NOMO-1 treated with dmso at 0.1 percent for 144 hours (cell line): ENCODE measurements around the gene UGT2B11.
"Not testable (repeated sequence)": the region's sequence is repeated elsewhere in the genome, so short reads cannot be mapped to it uniquely, and the experiment has no call there.

ENCODE experiments used
- DNase-seq: peaks from one replicate; lab custom pipeline; 2025; ENCODE audit not compliant: unreplicated experiment; lab: John Stamatoyannopoulos, UW

Gene UGT2B11

DNA sequence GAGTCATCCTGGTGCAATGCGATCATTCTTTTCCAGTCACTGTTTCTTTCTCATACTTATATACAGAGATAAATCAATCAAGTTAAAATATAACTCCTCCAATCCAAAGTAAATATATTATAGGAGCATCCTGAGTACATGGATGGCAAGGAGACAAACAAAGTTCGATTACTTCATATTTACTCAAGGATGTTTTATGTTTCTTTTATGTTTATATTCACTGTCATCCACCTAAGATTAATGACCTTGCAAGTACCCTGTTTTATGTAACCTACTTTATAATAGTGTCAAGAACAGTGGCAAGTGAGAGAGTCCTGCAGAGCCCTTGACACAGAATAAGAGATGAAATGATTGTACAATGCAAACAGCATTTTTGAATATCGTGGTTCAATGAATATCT is at the start of gene UGT2B11:
TSS of gene UGT2B11 (minus strand) at position 33 of the 400 bp plus-strand sequence. CDS start at position 7, 26 bp downstream.
- DNase-seq = no peak

DNA sequence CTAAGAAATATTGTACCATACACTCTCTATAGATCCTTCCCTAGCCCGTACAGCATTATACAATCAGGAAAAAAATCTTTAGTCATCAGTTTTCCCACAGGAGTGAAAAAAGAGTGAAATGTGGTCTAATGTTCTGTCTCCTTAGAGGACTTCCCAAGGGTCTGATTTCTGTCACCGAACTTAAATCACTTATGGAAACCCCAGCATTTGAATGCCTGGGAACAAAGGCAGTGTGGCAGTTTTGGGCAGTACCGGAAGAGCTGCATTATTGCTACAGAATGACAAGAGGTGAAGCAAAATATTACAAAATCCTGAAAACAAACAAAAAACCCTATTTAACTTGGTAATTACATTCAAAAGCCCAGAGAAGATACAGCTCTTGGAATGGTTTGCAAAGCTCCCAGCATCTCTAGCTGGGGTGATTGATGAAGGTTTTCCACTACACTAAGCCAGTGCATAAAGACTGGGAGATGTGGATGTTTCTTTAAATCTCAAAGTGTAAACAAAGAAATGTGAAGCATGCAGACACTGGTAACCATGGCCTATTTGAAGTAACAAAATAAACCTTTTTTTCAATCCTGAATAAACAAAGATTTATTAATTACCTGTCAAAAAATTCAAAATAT is 38.7 kb upstream of the UGT2B11 start:
- not testable (repeated sequence) for DNase-seq

DNA sequence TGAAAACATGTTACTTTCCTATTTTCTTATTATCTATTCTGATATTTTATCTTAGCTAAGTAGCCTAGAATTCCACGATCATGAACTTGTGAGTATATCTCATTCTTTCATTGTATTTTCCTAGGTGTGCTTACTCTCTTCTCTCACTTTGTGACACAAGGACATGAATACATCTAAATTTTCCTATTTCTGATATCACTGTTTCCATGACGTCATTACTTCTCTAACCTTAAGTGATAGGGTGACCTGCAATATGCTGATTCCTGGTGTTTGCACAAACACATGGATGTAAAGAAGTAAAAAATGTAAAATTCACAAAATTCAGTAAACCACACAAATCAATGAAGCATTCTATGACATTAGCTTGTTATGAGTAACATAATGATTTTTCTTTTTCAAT is 36.3 kb upstream of the UGT2B11 start:
- DNase-seq = not testable (repeated sequence)

DNA sequence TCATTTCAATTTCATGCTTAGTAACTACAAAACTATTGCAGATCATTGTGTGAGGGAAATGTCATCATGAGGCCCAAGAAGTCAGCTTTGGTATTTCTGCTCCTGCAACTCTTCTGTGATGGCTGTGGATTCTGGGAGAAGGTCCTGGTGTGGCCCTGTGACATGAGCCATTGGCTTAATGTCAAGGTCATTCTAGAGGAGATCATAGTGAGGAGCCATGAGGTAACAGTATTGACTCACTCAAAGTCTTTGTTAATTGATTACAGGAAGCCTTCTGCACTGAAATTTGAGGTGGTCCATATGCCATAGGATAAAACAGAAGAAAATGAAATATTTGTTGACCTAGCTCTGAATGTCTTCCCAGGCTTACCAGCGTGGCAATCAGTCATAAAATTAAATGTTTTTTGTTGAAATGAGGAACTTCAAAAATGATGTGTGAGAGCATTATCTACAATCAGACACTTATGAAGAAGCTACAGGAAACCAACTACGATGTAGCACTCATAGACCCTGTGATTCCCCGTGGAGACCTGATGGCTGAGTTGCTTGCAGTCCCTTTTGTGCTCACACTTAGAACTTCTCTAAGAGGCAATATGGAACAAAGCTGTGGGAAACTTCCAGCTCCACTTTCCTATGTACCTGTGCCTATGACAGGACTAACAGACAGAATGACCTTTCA is 28.2 kb upstream of the UGT2B11 start:
- DNase-seq = not testable (repeated sequence)

DNA sequence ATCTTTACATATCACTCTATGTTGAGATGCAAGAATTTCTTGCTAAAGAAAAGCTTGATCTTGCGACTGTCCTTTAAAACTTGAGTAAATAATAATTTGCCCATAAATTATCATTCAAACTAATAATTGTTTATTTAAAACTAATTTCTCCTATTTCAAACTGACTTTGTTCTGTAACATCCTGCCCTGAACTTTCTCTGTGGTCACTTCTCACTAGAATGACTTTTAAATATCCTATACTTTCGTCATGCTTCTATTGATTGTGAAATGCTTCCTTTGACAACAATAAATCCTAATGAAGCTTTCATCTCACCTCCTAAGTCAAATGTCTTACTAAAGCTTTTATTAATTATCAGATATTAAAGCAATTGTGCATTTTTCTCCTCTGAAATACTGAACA is 27.2 kb upstream of the UGT2B11 start:
- not testable (repeated sequence) for DNase-seq

DNA sequence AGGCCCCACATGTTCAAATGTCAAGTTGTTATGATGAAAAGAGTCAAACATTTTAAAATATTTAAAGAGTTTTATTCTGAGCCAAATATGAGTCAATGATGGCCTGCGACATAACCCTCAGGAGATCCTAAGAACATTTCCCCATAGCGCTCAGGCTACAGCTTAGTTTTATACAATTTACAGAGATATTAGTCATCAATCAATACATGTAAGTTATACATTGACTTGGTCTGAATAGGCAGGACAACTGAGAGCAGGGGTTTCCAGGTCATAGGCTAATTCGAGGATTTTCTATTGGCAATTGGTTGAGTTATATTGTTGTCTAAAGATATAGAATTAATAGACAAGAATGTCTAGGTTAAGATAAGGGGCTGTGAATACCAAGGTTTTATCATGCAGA is 26.2 kb upstream of the UGT2B11 start:
- not testable (repeated sequence) for DNase-seq

DNA sequence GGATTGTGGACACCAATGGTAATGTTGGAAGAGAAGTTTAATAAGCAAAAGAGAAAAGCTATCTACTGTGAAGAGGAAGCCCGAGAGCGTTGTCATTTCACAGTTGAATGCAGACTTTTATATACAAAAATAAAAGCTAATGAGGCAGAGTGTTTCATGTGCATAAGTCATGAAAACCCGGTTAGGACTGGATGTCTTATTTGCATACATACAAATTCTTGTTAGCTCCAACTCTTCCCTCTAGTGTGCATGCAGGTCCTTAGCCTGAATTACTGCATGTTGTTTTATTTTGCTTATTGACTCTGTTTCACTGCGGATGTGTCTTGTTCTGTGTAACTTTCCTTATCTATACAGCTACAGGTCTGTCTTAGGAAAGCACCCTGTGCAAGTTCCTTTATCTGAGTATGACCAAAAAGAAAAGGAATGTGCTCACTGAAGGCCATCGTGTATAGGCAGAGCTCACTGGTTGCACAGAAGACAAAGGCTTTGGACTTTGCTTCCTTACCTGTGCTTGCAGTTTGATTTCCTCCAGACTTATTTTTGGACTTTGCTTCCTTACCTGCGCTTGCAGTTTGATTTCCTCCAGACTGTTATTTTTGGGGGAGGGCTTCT is 25.1 kb upstream of the UGT2B11 start:
- no peak for DNase-seq

DNA sequence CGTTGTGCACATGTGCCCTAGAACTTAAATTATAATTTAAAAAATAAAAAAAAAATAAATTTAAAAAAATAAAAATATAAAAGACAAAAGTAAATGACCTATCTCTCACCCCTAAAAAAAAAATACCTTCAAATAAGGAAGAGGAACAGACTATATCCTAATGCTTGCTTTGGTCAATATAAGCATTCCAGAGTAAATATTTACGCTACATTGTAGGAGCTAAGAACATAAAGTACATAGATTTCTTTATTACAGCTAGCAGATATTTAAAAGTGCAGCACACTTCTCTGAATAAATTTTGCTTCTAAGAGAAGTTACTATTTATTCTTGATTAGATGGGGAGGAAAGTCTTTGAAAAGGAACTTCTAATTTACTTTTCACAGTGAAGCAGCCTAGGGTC is 24.5 kb upstream of the UGT2B11 start:
- DNase-seq = no peak

DNA sequence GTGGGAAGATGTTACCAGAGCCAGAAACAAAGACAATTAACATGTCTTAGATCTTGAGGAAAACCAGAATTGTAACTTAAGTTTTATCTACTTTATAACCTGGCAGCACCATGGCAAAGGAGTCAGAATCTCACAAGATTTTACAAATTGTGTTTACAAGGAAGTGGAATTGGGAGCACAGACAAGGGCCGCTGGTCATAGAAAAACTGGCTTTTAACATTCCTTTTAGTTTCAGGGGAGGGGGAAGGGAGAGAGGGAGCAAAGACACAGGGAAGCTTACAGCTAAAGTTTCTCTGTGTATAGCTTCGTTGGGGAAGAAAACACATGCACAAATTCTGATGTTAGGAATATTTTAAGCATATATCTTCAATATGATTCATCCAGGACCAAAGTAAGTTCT is 10.3 kb upstream of the UGT2B11 start:
- no peak for DNase-seq

DNA sequence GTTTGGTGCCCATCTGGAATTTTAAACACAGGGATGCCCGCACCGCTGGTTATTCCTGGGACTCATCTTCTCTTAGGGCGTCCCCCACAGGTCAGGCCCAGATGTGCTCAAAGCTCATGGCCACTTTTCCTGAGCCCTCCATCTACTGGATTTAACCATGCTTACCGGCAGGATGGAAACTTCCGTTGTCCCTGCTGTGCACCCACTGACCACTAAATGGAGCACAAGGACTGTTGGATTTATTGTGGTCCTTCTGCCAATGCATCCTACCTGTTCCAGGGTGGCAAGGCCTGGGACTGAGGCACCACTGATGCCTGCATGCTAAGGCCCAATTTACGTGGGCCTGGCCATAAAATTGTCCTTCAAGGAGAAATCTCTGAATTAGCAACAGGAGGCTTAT is 8.7 kb upstream of the UGT2B11 start:
- not testable (repeated sequence) for DNase-seq

DNA sequence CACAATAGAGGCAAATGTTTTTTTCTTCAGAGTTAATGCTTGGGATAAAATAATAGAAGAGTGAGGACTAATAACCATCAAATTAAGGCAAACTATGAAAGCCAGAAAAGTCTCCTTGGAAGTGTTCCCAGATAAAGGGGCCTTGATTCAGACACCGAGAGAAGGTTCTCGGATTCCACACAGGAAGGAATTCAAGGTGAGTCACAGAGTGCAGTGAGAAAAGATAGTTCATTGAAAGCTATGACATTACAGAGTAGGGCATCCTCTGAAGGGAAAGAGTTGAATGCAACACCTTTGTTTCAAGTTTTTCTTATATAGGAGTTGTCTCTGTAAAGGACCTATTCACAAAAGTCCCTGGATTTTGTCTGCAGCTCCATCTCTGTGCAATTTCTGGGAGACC is 3.9 kb upstream of the UGT2B11 start:
- not testable (repeated sequence) for DNase-seq

DNA sequence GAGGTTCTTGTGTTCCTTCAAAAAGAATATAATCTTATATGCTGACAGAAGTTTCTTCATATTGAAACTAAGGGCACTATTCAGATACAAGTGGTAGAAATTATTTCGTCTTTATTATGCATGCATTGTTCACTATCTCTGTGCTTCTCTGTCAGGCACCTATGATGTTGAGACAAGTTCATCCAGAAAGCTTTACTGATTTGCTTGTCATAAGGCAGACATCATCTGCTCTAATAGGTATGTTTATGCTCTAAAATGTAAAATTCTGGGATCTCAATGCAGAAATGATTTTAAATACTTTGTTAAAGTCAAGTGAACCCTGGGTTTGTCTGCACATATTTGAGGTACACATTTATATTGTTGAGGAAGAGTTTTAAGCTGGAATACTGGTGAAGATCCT is 3.6 kb downstream of the UGT2B11 start:
- DNase-seq = no peak

DNA sequence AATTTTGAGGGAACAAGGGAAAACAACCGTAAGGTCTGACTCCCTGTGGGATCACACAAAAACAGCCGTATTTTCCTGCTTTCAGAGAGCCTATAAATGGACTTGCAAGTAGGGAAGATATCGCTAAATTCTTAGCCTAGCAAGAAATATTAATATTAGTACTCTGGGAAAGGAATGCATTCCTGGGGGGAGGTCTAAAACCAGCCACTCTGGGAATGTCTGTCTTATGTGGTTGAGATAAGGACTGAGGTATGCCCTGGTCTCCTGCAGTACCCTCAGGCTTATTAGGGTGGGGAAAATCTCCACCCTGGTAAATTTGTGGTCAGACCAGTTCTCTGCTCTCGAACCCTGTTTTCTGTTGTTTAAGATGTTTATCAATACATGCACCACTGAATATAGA is 16.0 kb downstream of the UGT2B11 start:
- DNase-seq = not testable (repeated sequence)

DNA sequence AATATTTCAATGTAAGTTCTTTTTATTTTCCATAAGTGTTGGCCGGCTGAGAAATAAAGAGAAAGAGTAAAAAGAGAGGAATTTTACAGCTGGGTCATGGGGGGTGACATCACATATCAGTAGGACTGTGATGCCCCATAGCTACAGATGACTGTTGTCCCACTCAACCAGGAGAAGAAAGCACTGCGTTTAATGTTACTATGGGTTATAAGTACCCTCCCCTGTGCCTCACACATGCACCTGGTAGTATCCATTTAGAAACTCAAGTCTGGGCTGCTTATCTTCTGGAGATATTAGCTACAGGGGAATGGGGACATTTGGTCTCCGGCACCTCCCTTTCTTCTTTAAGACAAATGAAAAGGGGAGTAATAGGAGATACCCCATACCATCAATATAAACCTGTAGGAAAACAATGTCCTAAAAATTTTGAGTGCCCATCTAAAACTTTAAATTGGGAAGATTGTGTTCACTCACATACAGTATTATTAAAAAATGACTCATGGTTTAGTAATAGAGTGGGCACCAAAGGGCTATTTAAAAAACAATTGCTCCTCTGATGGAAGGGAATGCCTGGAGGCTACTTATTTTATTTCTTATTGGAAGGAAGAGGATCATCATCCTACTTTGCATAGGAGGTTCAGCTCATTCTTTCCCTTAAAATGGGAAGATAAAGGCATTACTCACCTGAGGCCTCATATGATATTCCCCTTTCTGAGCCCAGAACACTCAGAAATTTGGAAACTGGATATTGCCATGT is 18.2 kb downstream of the UGT2B11 start:
- DNase-seq = no peak

DNA sequence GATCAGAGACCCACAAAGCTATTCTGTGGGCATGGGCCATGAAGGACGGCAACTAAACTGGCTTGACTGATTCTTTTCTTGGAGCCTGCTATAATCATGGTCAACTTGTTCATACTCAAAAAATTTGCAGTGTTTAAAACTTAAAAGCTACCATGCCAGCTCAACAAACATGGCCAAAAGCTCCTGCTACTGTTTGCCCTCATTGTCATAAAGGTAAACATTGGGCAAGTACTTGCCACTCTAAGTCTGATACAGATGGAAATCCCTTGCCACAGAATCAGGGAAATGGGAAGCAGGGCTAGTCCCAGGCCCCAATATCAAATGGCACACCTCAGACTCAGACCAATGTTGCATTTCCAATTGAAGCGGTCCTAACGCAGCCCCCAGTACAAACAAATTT is 20.4 kb downstream of the UGT2B11 start:
- DNase-seq = no peak

DNA sequence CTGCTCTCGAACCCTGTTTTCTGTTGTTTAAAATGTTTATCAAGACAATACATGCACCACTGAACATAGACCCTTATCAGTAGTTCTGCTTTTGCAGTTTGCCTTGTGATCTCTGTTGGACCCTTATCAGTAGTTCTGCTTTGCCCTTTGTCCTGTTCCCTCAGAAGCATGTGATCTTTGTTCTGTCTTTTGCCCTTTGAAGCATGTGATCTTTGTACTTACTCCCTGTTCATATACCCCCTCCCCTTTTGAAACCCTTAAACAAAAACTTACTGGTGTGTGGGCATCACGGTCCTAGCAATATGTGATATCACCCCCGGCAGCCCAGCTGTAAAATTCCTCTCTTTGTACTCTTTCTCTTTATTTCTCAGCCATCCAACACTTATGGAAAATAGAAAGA is 22.6 kb downstream of the UGT2B11 start:
- not testable (repeated sequence) for DNase-seq

DNA sequence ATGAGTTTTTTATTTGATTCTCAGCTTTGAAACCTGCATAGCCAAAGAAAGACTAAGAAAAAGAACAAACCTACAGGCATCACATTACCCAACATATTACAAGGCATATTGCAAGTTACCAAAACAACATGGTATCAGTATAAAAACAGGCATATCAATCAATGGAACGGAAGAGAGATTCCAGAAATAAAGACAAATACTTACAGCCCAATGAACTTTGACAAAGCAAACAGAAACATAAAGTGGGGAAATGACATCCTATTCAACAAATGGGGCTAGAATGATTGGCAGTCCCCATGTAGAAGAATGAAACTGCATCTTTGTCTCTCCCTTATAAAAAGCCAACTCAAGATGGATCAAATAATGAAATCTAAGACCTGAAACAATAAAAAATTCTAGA is 23.9 kb downstream of the UGT2B11 start:
- DNase-seq = not testable (repeated sequence)

DNA sequence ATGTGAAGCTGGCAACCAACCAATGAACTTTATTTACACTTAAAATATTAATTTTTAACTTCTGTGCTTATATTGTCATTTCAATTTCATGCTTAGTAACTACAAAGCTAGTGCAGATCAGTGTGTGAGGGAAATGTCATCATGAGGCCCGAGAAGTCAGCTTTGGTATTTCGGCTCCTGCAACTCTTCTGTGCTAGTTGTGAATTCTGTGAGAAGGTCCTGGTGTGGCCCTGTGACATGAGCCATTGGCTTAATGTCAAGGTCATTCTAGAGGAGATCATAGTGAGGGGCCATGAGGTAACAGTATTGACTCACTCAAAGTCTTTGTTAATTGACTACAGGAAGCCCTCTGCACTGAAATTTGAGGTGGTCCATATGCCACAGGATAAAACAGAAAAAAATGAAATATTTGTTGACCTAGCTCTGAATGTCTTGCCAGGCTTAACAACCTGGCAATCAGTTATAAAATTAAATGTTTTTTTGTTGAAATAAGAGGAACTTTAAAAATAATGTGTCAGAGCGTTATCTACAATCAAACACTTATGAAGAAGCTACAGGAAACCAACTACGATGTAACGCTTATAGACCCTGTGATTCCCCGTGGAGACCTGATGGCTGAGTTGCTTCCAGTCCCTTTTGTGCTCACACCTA is 32.9 kb downstream of the UGT2B11 start:
- DNase-seq = not testable (repeated sequence)

DNA sequence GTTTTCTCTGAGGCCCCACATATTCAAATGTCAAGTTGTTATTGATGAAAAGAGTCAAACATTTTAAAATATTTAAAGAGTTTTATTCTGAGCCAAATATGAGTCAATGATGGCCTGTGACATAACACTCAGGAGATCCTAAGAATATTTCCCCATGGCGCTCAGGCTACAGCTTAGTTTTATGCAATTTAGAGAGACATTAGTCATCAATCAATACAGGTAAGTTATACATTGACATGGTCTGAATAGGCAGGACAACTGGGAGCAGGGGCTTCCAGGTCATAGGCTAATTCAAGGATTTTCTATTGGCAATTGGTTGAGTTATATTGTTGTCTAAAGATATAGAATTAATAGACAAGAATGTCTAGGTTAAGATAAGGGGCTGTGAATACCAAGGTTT is 34.7 kb downstream of the UGT2B11 start:
- not testable (repeated sequence) for DNase-seq

DNA sequence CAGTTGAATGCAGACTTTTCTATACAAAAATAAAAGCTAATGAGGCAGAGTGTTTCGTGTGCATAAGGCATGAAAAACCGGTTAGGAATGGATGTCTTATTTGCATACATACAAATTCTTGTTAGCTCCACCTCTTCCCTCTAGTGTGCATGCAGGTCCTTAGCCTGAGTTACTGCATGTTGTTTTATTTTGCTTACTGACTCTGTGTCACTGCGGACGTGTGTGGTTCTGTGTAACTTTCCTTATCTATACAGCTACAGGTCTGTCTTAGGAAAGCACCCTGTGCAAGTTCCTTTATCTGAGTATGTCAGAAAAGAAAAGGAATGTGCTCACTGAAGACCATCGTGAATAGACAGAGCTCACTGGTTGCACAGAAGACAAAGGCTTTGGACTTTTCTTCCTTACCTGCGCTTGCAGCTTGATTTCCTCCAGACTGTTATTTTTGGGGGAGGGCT is 35.8 kb downstream of the UGT2B11 start:
- not testable (repeated sequence) for DNase-seq
